ENCODE measurements around the gene ASTN1.

DNA sequence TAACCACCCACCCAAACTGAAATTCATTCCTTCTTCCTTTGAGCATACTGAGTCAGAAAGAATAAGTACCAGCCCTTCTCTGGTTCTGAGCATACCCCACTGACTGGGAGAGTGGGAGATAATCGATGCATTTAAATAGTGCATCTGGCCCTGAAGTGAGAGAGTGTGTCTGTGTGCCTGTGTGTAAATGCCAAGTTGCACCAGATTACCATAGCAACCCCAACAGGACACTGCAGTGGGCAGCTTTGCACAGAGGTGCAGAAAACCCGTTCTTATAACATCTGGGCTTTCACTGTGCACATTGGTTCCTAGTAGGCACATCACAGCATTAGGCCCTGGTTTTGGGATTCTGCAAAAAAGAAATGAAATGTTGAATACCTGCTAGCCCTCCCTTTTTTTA is 2.3 kb downstream of the ASTN1 start:
- TF ChIP-seq, protein P1, sequence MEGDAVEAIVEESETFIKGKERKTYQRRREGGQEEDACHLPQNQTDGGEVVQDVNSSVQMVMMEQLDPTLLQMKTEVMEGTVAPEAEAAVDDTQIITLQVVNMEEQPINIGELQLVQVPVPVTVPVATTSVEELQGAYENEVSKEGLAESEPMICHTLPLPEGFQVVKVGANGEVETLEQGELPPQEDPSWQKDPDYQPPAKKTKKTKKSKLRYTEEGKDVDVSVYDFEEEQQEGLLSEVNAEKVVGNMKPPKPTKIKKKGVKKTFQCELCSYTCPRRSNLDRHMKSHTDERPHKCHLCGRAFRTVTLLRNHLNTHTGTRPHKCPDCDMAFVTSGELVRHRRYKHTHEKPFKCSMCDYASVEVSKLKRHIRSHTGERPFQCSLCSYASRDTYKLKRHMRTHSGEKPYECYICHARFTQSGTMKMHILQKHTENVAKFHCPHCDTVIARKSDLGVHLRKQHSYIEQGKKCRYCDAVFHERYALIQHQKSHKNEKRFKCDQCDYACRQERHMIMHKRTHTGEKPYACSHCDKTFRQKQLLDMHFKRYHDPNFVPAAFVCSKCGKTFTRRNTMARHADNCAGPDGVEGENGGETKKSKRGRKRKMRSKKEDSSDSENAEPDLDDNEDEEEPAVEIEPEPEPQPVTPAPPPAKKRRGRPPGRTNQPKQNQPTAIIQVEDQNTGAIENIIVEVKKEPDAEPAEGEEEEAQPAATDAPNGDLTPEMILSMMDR (IDR thresholded peaks at IDR 0.05), result no peak
- TF ChIP-seq POLR2A (IDR thresholded peaks at IDR 0.05), result no peak
